K562 (cell line): ENCODE results near the gene KMT2D. TPM values are rescaled to one million over a fixed set of nuclear protein-coding genes. Genes with fewer than 3 reads are reported as not detected.

Experiments used
- ELF2 ChIP-seq: fragments of 250-450 bp; sonication (Bioruptor Pico); IDR thresholded peaks from 2 replicates; pipeline ENCODE4 v1.5.0; 2021; ENCODE audit warnings: mild to moderate bottlenecking
- PATZ1 ChIP-seq: fragments of 250-450 bp; sonication (Bioruptor Pico); IDR thresholded peaks from 2 replicates; pipeline ENCODE4 v1.5.0; 2020; ENCODE audit warnings: mild to moderate bottlenecking, borderline replicate concordance
- PHF21A ChIP-seq: fragments of 450-650 bp; IDR thresholded peaks from 2 replicates; pipeline ENCODE4 v1.6.1; 2017; ENCODE audit warnings: low read depth, borderline replicate concordance
- PHF8 ChIP-seq: fragments of 200-600 bp; sonication (generic); IDR thresholded peaks from 2 replicates; pipeline ENCODE4 v1.6.1; 2012; ENCODE audit warnings: mixed run types, mild to moderate bottlenecking, inconsistent platforms, low read length, moderate library complexity, borderline replicate concordance
- POLR2B ChIP-seq: fragments of 450-650 bp; IDR thresholded peaks from 2 replicates; pipeline ENCODE4 v1.6.1; 2018; ENCODE audit warnings: low read depth; ENCODE audit not compliant: partially characterized antibody
- STAT6 ChIP-seq: sonication (generic); formaldehyde crosslinking; IDR thresholded peaks from 2 replicates; pipeline ENCODE4 v1.8.1; 2023; ENCODE audit warnings: mild to moderate bottlenecking, missing genetic modification reagents
- TEAD2 ChIP-seq: fragments of 450-650 bp; IDR thresholded peaks from 2 replicates; pipeline ENCODE4 v1.6.1; 2016; ENCODE audit warnings: missing genetic modification characterization, control low read depth, missing compliant biosample characterization
- ZKSCAN8 ChIP-seq: fragments of 200-800 bp; sonication (Bioruptor generic); IDR thresholded peaks from 2 replicates; pipeline ENCODE4 v1.6.1; 2016; ENCODE audit warnings: missing genetic modification characterization, missing compliant biosample characterization
- ZNF212 ChIP-seq: fragments of 450-650 bp; formaldehyde crosslinking; IDR thresholded peaks from 2 replicates; pipeline ENCODE4 v1.4.0; 2020; ENCODE audit warnings: mild to moderate bottlenecking
- ZNF318 ChIP-seq, 2 experiments: fragments of 450-650 bp; IDR thresholded peaks; 2 replicates each; pipeline ENCODE4 v1.6.1; 2016; ENCODE audit warnings: mild to moderate bottlenecking in 2 of 2, borderline replicate concordance in 1 of 2, low read depth in 1 of 2, moderate library complexity in 1 of 2
- ZNF644 ChIP-seq: fragments of 200-800 bp; sonication (Bioruptor generic); IDR thresholded peaks from 2 replicates; pipeline ENCODE4 v1.6.1; 2016; ENCODE audit warnings: low read depth, missing genetic modification characterization, missing compliant biosample characterization
- polyA plus RNA-seq, 8 experiments: library from polyadenylated mRNA; depleted of rRNA in 4 of 8; stranded (reverse) in 5 of 8; unstranded in 3 of 8; fragments of >200 nt; fragmentation: Nextera tagmentation in 2 of 8; fragmentation: Illumina TruSeq in 1 of 8; extraction: Ambion mirVana in 2 of 8; extraction: Trizol in 1 of 8; gene quantifications; 2 replicates each; pipeline versions ENCODE4 v1.2.1 to v1.2.3, GENCODE V29; 2011 to 2014; ENCODE audit warnings: inconsistent platforms in 1 of 8, missing spikeins in 1 of 8
- total RNA-seq, 7 experiments: library from RNA; depleted of rRNA in 6 of 7; stranded (reverse); fragments of >200 nt in 6 of 7; fragmentation: Illumina TruSeq in 2 of 7; extraction: Trizol in 2 of 7; gene quantifications; 2 replicates each; pipeline versions ENCODE4 v1.2.1 to v1.2.3, GENCODE V29; 2011 to 2021; ENCODE audit warnings: low replicate concordance in 1 of 7
- TF ChIP-seq, protein P1 (sequence below): fragments of 450-650 bp; formaldehyde crosslinking; IDR thresholded peaks from 2 replicates; pipeline ENCODE4 v1.4.0; 2022; ENCODE audit warnings: missing genetic modification characterization

KMT2D gene
- total and polyA plus RNA-seq, 9 of the 15 experiments (the other 6 are each of a cell fraction or from before 2014, with no cell fraction given): 0.22 to 93.7 (median 13.7) TPM

DNA sequence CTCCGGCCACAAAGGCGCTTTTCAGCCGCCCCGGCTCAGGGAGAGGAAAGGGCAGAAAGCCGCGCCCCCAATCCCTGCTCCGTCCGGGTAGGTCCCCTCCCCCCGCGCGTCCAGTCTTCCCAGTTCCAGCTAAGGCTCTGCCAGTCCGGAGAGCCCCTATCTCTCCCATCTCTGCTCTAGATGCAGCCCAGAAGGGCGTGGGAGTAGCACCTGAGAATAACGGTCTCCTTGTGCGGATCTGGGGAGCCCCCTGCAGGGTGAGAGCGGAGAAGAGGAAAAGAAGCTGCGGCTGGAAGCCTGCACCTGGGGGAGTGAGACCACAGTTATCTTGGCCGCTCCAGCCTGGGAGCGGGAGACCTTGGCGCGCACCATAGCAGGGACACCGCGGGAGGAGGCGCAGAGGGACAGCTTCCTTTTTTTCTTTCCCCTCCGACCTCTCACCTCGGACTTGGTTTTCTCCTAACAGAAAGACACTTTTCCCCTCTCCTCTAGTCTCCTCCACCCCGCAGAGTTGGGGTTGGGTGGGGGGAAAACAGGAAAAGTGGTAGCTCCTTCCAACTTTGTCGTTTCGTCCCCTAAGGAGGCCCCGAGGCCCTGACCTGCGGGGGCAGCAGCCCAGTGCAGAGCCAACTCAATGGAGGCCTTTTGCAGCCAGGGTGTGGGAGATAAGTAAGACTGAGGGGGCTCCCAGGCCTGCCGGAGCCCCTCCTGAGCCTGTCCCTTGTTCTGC, 31.7 kb upstream of the KMT2D start (continued):
- TF ChIP-seq ZNF318 (IDR thresholded peaks at IDR 0.05; ENCODE audit: borderline replicate concordance in 1 of 2, low read depth in 1 of 2): no peak
- no peak for TF ChIP-seq PATZ1 (CRISPR knock-in tag)
- TF ChIP-seq PHF21A: peak; percentile 90; the same call in 1 of the 2 replicates
- 0 out of 2 replicates have a peak, but pooled peaks have one; percentile 32 for TF ChIP-seq ZNF644 (tag)
- TF ChIP-seq TEAD2 (tag): no peak
- no peak for TF ChIP-seq POLR2B
- TF ChIP-seq, protein P1, sequence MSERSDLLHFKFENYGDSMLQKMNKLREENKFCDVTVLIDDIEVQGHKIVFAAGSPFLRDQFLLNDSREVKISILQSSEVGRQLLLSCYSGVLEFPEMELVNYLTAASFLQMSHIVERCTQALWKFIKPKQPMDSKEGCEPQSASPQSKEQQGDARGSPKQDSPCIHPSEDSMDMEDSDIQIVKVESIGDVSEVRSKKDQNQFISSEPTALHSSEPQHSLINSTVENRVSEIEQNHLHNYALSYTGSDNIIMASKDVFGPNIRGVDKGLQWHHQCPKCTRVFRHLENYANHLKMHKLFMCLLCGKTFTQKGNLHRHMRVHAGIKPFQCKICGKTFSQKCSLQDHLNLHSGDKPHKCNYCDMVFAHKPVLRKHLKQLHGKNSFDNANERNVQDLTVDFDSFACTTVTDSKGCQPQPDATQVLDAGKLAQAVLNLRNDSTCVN (CRISPR knock-in tag): no peak
- peak; percentile 27; the same call in 1 of the 2 replicates for TF ChIP-seq PHF8
- TF ChIP-seq STAT6 (CRISPR knock-in tag): peak; percentile 52; the same call in 1 of the 2 replicates
- TF ChIP-seq ELF2 (CRISPR knock-in tag): no peak
- 0 out of 2 replicates have a peak, but pooled peaks have one; percentile 15 for TF ChIP-seq ZNF212 (CRISPR knock-in tag)
- peak; percentile 65; the same call in 1 of the 2 replicates for TF ChIP-seq ZKSCAN8 (CRISPR knock-in tag)
